A549 (cell line): Measurements from ENCODE around the gene HEXB. TPM values are rescaled to one million over a fixed set of nuclear protein-coding genes. Genes with fewer than 3 reads are reported as not detected.

ENCODE experiments used
- ATAC-seq, 2 experiments: fragments of 200-7000 bp in 1 of 2; fragments of >200 bp in 1 of 2; cut with Nextera tagmentation in 1 of 2; cut with Tn5 transposase in 1 of 2; 3 replicates each; pipeline versions ENCODE4 v1.8.0 to v1.9.1; 2018 to 2020; ENCODE audit warnings: mild to moderate bottlenecking in 1 of 2, moderate library complexity in 1 of 2
- CTCF ChIA-PET: fragments of 300-600 bp; sonication (Branson Sonifier 250); formaldehyde crosslinking; extraction: SDS; loops from one replicate; lab custom pipeline; 2021; ENCODE audit warnings: antibody characterized with exemption, inconsistent platforms; lab: Yijun Ruan, JAX
- POLR2A ChIA-PET: fragments of 350-600 bp; formaldehyde crosslinking; extraction: SDS; loops from one replicate; lab custom pipeline; 2021; ENCODE audit warnings: antibody characterized with exemption, inconsistent platforms; lab: Yijun Ruan, JAX
- DNase-seq, 2 experiments: peaks; one replicate each; pipeline versions ENCODE4 v3.0.0 to v3.0.0-alpha.2; 2011 to 2016; ENCODE audit warnings: low read depth in 1 of 2, low spot score in 1 of 2
- FAIRE-seq: peaks from 2 replicates; lab custom pipeline; 2011; peaks lifted over from hg19 to GRCh38; lab: Jason Lieb, UNC
- H3K27ac ChIP-seq, 2 experiments: fragments of >200 bp; sonication (Bioruptor Twin); formaldehyde crosslinking; 3 replicates each; pipeline ENCODE4 v1.5.1; 2016 to 2017
- H3K4me1 ChIP-seq: fragments of >200 bp; sonication (Bioruptor Twin); formaldehyde crosslinking; 3 replicates; pipeline ENCODE4 v1.6.1; 2016
- H3K4me2 ChIP-seq: fragments of >200 bp; sonication (Bioruptor Twin); formaldehyde crosslinking; 3 replicates; pipeline ENCODE4 v1.6.1; 2016
- H3K4me3 ChIP-seq: fragments of >200 bp; sonication (Bioruptor Twin); formaldehyde crosslinking; 3 replicates; pipeline ENCODE4 v1.5.1; 2016
- H3K9me3 ChIP-seq: fragments of >200 bp; sonication (Bioruptor Twin); formaldehyde crosslinking; 3 replicates; pipeline ENCODE4 v1.6.1; 2016
- BCL3 ChIP-seq: fragments of >200 bp; sonication (Bioruptor Twin); formaldehyde crosslinking; IDR thresholded peaks from 3 replicates; pipeline ENCODE4 v1.6.1; 2016
- CEBPB ChIP-seq, 2 experiments: fragments of >200 bp in 1 of 2; sonication (Bioruptor Twin) in 1 of 2; formaldehyde crosslinking in 1 of 2; IDR thresholded peaks; 2 replicates each; pipeline ENCODE4 v1.6.1; 2012 to 2016
- CHD4 ChIP-seq: fragments of 200-600 bp; sonication (generic); IDR thresholded peaks from 2 replicates; pipeline ENCODE4 v1.6.1; 2016; ENCODE audit warnings: antibody characterized with exemption, mild to moderate bottlenecking, borderline replicate concordance
- CTCF ChIP-seq: fragments of >200 bp; sonication (Bioruptor Twin); formaldehyde crosslinking; IDR thresholded peaks from 3 replicates; pipeline ENCODE4 v1.5.1; 2016
- EHMT2 ChIP-seq: fragments of 200-600 bp; sonication (generic); IDR thresholded peaks from 2 replicates; pipeline ENCODE4 v1.6.1; 2016; ENCODE audit warnings: antibody characterized with exemption, low read depth, mild to moderate bottlenecking, moderate library complexity
- EP300 ChIP-seq, 2 experiments: fragments of >200 bp; sonication (Bioruptor Twin); formaldehyde crosslinking; IDR thresholded peaks; 2 replicates in 1 of 2; 3 replicates in 1 of 2; pipeline ENCODE4 v1.6.1; 2016 to 2017
- ESRRA ChIP-seq: fragments of 150-350 bp; IDR thresholded peaks from 2 replicates; pipeline ENCODE4 v1.6.1; 2014; ENCODE audit warnings: mild to moderate bottlenecking, low read length, borderline replicate concordance
- FOSL2 ChIP-seq, 2 experiments: fragments of 450-650 bp in 1 of 2; fragments of >200 bp in 1 of 2; sonication (Bioruptor Twin) in 1 of 2; formaldehyde crosslinking; IDR thresholded peaks; 2 replicates each; pipeline versions ENCODE4 v1.5.0 to v1.6.1; 2016 to 2020; ENCODE audit warnings: mild to moderate bottlenecking in 1 of 2, moderate library complexity in 1 of 2
- GATA3 ChIP-seq: IDR thresholded peaks from 2 replicates; pipeline ENCODE4 v1.6.1; 2012; ENCODE audit warnings: borderline replicate concordance
- HDAC2 ChIP-seq: fragments of 200-600 bp; sonication (generic); IDR thresholded peaks from 2 replicates; pipeline ENCODE4 v1.6.1; 2016
- HOXB13 ChIP-seq: fragments of 250-450 bp; sonication (Bioruptor Pico); IDR thresholded peaks from 2 replicates; pipeline ENCODE4 v1.5.0; 2020; ENCODE audit warnings: low read depth, mild to moderate bottlenecking, moderate library complexity
- KDM5A ChIP-seq: fragments of 200-600 bp; sonication (generic); IDR thresholded peaks from 2 replicates; pipeline ENCODE4 v1.6.1; 2016; ENCODE audit warnings: antibody characterized with exemption, mild to moderate bottlenecking
- MAX ChIP-seq: IDR thresholded peaks from 2 replicates; pipeline ENCODE4 v1.6.1; 2012
- MYC ChIP-seq: IDR thresholded peaks from 2 replicates; pipeline ENCODE4 v1.6.1; 2012; ENCODE audit warnings: mild to moderate bottlenecking, inconsistent platforms, low read length, improper control_type of control experiment, borderline replicate concordance
- NFE2L2 ChIP-seq: fragments of 150-350 bp; conservative IDR thresholded peaks from 2 replicates; pipeline ENCODE4 v1.6.1; 2014; ENCODE audit warnings: low read length
- NPAS2 ChIP-seq: fragments of 250-450 bp; sonication (Bioruptor Pico); IDR thresholded peaks from 2 replicates; pipeline ENCODE4 v1.8.0; 2022; ENCODE audit warnings: mild to moderate bottlenecking, moderate library complexity, borderline replicate concordance
- PBX3 ChIP-seq: IDR thresholded peaks from 2 replicates; pipeline ENCODE4 v1.6.1; 2012
- POLR2A ChIP-seq: IDR thresholded peaks from 2 replicates; pipeline ENCODE4 v1.6.1; 2012; ENCODE audit warnings: mild to moderate bottlenecking, low read length
- POLR2AphosphoS2 ChIP-seq: conservative IDR thresholded peaks from 2 replicates; pipeline ENCODE4 v1.6.1; 2012; ENCODE audit warnings: low read length, improper control_type of control experiment, inconsistent platforms
- RAD21 ChIP-seq, 2 experiments: fragments of >200 bp in 1 of 2; sonication (Bioruptor Twin) in 1 of 2; formaldehyde crosslinking in 1 of 2; IDR thresholded peaks in 1 of 2; conservative IDR thresholded peaks in 1 of 2; 2 replicates in 1 of 2; 3 replicates in 1 of 2; pipeline ENCODE4 v1.6.1; 2012 to 2018; ENCODE audit warnings: inconsistent platforms in 1 of 2
- RARB ChIP-seq: fragments of 250-450 bp; sonication (Bioruptor Pico); IDR thresholded peaks from 2 replicates; pipeline ENCODE4 v1.8.0; 2021; ENCODE audit warnings: mild to moderate bottlenecking, moderate library complexity
- RCOR1 ChIP-seq: fragments of 150-350 bp; IDR thresholded peaks from 2 replicates; pipeline ENCODE4 v1.6.1; 2014; ENCODE audit warnings: antibody characterized with exemption, low read length, low read depth
- REST ChIP-seq: fragments of 200-600 bp; sonication (generic); IDR thresholded peaks from 2 replicates; pipeline ENCODE4 v1.6.1; 2016; ENCODE audit warnings: antibody characterized with exemption, mild to moderate bottlenecking, moderate library complexity
- SMC3 ChIP-seq: fragments of >200 bp; sonication (Bioruptor Twin); formaldehyde crosslinking; IDR thresholded peaks from 3 replicates; pipeline ENCODE4 v1.6.1; 2018; ENCODE audit warnings: inconsistent platforms
- SREBF2 ChIP-seq: fragments of 450-650 bp; IDR thresholded peaks from 2 replicates; pipeline ENCODE4 v1.6.1; 2014; ENCODE audit warnings: mild to moderate bottlenecking, moderate library complexity
- TP53 ChIP-seq: fragments of 250-450 bp; sonication (Bioruptor Pico); IDR thresholded peaks from 2 replicates; pipeline ENCODE4 v1.5.0; 2021; ENCODE audit warnings: mild to moderate bottlenecking, moderate library complexity
- USF2 ChIP-seq: fragments of 450-650 bp; IDR thresholded peaks from 2 replicates; pipeline ENCODE4 v1.6.1; 2014; ENCODE audit warnings: antibody characterized with exemption
- ZFP36 ChIP-seq: fragments of 450-650 bp; IDR thresholded peaks from 2 replicates; pipeline ENCODE4 v1.6.1; 2014; ENCODE audit warnings: borderline replicate concordance; ENCODE audit not compliant: partially characterized antibody
- ZNF302 ChIP-seq: fragments of 250-450 bp; sonication (Bioruptor Pico); IDR thresholded peaks from 2 replicates; pipeline ENCODE4 v1.9.0; 2021; ENCODE audit warnings: inconsistent platforms, mild to moderate bottlenecking, moderate library complexity
- ZSCAN20 ChIP-seq: fragments of 250-450 bp; sonication (Bioruptor Pico); IDR thresholded peaks from 2 replicates; pipeline ENCODE4 v1.8.0; 2022; ENCODE audit warnings: mild to moderate bottlenecking, moderate library complexity
- WGBS: methylation state at CpG from one replicate; pipeline ENCODE4 v1.1.6; 2017; ENCODE audit errors: missing lambda C conversion rate; 5-methylcytosine and 5-hydroxymethylcytosine counted together
- polyA plus RNA-seq, 4 experiments: library from polyadenylated mRNA; depleted of rRNA in 3 of 4; stranded (reverse); fragments of >200 nt; fragmentation: RNase III in 1 of 4; extraction: RNeasy Plus Mini Kit Qiagen cat#74134 plus additional on column Dnase treatment in 1 of 4; gene quantifications; 2 replicates in 3 of 4; 3 replicates in 1 of 4; pipeline ENCODE4 v1.2.3, GENCODE V29; 2011 to 2017

Gene HEXB
- polyA plus RNA-seq, 2 of the 4 experiments (the other 2 are of a cell fraction) = 83.5 to 153 TPM

- H3K4me2 ChIP-seq = peak within 1 kb of the TSS; percentile 91
- CTCF ChIA-PET = interaction anchor here (0.5 to 11.3 kb wide), 53 partner anchors 7 to 749 kb away, joined by 3 to 141 read pairs (median 4); no protein-coding TSS in a partner anchor
- peak; percentile 48 to 92 for DNase-seq
- no peaks in the 10 kb centered on the region for H3K9me3 ChIP-seq
- 2% methylated on average over 10 of the region's 59 CpGs for WGBS
- POLR2A ChIA-PET = interaction anchor here (0.5 to 2.7 kb wide), 29 partner anchors 9 to 1141 kb away, joined by 3 to 47 read pairs (median 3); no protein-coding TSS in a partner anchor
- FAIRE-seq = no peak
- peak within 1 kb of the TSS; percentile 92 to 94 for H3K27ac ChIP-seq
- peaks cover 40% of the 10 kb centered on the region for H3K4me1 ChIP-seq
- peak within 1 kb of the TSS; percentile 90 for H3K4me3 ChIP-seq
- ATAC-seq = peak; percentile 76 to 87
- no peak for TF ChIP-seq SREBF2
- peak; percentile 83 for TF ChIP-seq BCL3
- TF ChIP-seq ZSCAN20 (CRISPR knock-in tag) = no peak
- TF ChIP-seq ESRRA = no peak
- TF ChIP-seq PBX3 = no peak
- TF ChIP-seq POLR2A = peak; percentile 97
- TF ChIP-seq HDAC2 = no peak; the same call in 1 of the 2 replicates
- peak; percentile 41; the same call in 1 of the 2 replicates for TF ChIP-seq MAX
- no peak for TF ChIP-seq TP53 (CRISPR knock-in tag)
- no peak; the same call in 2 of the 3 replicates for TF ChIP-seq CTCF
- no peak for TF ChIP-seq EP300 (IDR thresholded peaks at IDR 0.05)
- TF ChIP-seq ZFP36 = no peak
- TF ChIP-seq EHMT2 = no peak
- no peak for TF ChIP-seq CHD4
- no peak for TF ChIP-seq REST
- no peak; the same call in 1 of the 2 replicates for TF ChIP-seq GATA3
- TF ChIP-seq HOXB13 (CRISPR knock-in tag) = no peak
- TF ChIP-seq FOSL2 (IDR thresholded peaks at IDR 0.05) = no peak
- no peak for TF ChIP-seq FOSL2 (CRISPR knock-in tag; IDR thresholded peaks at IDR 0.05)
- peak; percentile 32 to 57; a peak in 3 of 5 replicates for TF ChIP-seq RAD21 (conservative IDR thresholded peaks at IDR 0.05 in 1 of 2, IDR thresholded peaks at IDR 0.05 in 1 of 2)
- peak; percentile 73 for TF ChIP-seq SMC3
- TF ChIP-seq RARB (CRISPR knock-in tag) = no peak
- TF ChIP-seq POLR2AphosphoS2 = no peak
- TF ChIP-seq KDM5A = no peak
- no peak for TF ChIP-seq NPAS2 (CRISPR knock-in tag)
- TF ChIP-seq ZNF302 (CRISPR knock-in tag) = no peak
- no peak for TF ChIP-seq CEBPB (IDR thresholded peaks at IDR 0.05)
- no peak for TF ChIP-seq RCOR1
- no peak for TF ChIP-seq USF2
- TF ChIP-seq MYC = peak; percentile 37; the same call in 1 of the 2 replicates
- TF ChIP-seq NFE2L2 = no peak
Measured at GRCh38 chr5:74640450-74640953, 44.5 kb upstream of the HEXB start, which contains the start of gene ENC1. ENC1 (minus strand) TSS chr5:74640728; CDS start chr5:74636485, 4,243 bp downstream.
